ENCODE data around the gene CNGB1.
"Not testable (repeated sequence)": the region's sequence is repeated elsewhere in the genome, so short reads cannot be mapped to it uniquely, and the experiment has no call there.

CNGB1 gene

GRCh38 chr16:57970970-57971369 is at the start of gene CNGB1:
Gene CNGB1, minus strand, starts transcription at chr16:57971128. Its CDS starts 3,842 bp downstream, at chr16:57967286.
- DNase-seq: no peak

DNA sequence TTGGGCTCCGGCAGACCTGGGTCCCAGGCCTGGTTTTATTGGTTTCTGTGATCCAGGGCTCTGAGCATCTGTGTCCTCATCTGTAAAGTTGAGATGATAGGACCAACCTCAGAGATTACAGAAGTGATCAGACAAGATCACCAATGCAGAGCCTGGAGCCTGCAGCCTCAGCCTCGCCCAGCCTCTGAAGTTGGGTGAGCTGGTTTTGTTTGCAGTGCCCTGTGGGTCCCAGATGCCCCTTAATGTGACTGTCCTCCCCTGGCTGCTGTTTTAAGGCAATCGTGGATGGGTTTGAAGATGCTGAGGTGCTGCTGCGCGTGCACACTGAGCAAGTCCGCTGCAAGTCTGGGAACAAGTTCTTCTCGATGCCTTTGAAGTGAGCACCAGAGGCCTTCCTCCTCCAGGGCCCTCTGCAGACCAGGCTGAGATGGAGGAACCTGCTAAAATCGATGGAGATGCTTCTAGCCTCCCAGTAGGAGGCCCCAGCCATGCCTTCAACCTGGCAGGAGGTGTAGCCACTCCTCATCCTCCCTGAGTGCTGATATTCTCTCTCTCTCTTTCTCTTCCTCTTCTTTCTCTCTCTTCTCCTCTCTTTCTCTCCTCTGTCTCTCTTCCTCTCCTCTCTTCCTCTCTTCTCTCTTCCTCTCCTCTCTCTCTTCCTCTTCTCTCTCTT is 49.1 kb upstream of the CNGB1 start:
- no peak for DNase-seq

DNA sequence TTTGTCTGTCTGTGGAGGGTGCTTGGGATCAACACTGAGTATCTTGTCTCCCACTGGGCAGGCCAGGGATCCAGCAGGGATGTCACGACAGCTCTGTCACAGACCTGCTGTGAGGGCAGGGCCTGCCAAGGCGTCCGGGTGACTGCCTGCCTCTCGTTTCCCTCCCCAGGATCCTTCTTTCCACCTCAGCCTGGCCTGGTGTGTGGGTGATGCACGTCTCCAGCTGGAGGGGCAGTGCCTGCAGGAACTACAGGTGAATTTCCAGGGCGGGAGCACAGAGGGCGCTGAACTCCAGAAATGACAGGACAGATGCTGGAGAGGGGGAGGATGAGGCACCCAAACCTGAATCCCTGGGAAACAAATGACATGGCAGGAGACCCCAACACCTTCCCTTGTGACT is 47.9 kb upstream of the CNGB1 start:
- DNase-seq: no peak

- DNase-seq: no peak
Observed at GRCh38 chr16:58016840-58017446, 46.0 kb upstream of the CNGB1 start.

- no peak for DNase-seq
Observed at GRCh38 chr16:58013201-58013956, 42.5 kb upstream of the CNGB1 start.

DNA sequence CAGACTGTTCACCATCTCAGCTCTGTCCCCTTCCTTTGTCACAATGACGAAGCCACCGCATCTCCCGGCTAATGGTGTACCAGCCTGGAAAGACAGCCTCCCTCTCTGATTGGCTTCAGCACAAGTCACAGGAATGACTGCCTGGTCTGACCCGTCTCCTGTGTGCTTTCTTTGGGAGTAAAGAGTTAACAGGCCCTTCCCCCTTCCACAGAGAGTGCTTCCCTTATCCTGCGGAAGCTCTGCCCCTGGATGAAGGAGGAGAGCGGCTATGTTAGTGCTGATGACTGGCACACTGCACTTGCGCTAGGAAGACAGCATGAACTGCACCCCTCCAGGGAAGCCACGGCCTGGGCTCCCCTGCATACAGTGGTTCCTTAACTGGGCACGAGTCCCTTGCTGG is 41.6 kb upstream of the CNGB1 start:
- DNase-seq: no peak

DNA sequence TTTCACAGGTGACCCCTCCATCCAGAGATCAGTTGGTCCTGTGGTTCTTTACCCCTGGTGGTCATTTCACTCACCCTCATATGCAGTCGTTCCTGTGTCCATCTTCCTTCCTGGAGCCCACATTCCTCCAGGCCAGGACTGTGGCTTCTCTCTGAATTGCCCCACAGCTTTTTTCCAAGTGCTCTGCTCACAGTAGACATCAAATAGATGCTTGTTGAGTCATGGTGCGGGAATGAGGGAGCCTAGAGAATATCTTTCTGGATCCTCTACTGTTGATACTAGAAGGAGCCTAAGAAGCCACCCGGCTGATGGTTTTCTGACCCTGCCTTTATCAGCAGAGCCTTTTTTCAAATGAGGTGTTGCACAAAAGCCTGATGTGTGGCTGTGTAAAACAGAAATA is 40.7 kb upstream of the CNGB1 start:
- DNase-seq: no peak

DNA sequence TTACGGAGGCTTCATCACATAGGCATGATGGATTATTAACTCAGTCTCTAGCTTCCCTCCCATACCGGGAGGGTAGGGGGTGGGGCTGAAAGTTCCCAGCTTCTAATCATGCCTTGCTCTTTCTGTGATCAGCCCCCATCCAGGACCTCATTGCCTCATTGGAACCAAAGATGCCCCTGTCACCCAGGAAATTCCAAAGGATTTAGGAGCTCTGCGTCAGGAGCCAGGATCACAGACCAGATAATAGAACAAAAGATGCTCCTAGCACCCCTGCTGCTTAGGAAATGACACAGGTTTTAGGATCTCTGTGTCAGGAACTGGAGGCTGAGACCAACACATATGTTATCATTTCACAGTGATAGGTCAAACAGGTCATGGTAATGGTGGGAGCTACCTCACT is 40.0 kb upstream of the CNGB1 start:
- DNase-seq: no peak

DNA sequence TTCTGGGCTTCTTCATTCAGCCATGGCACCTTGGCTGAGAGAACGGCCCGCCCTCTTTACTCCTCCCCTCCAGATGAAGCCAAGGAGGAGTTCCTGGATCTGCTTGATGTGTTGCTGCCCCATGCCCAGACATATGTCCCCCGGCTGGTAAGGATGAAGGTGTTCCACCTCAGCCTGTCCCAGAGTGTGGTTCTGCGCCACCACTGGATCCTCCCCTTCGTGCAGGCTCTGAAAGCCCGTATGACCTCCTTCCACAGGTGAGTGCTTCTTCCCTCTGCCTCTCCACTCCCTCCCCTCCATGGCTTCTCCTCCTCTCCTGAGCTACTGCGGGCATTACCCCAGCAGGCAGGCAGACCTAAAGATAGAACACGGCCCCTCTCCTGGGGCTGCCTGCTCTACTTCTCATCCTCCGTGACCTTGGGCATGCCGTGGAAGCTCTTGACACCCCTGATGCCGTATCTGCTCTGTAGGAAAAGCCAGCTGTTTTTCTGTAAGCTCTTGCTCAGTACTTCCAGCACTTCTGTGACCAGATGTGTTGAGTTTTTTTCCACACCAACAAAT is 39.0 kb upstream of the CNGB1 start:
- DNase-seq: no peak

DNA sequence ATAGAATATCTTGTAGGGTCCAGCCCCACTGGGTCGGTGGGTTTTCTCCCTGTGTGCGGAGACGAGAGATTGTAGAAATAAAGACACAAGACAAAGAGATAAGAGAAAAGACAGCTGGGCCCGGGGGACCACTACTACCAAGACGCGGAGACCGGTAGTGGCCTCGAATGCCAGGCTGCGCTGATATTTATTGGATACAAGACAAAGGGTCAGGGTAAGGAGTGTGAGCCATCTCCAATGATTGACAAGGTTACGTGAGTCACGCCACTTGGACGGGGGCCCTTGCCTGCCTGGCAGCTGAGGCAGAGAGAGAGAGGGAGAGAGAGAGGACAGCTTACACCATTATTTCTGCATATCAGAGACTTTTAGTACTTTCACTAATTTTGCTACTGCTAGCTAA is 33.8 kb upstream of the CNGB1 start:
- not testable (repeated sequence) for DNase-seq

- DNase-seq: no peak
Observed at GRCh38 chr16:58002936-58003335, 32.0 kb upstream of the CNGB1 start.

DNA sequence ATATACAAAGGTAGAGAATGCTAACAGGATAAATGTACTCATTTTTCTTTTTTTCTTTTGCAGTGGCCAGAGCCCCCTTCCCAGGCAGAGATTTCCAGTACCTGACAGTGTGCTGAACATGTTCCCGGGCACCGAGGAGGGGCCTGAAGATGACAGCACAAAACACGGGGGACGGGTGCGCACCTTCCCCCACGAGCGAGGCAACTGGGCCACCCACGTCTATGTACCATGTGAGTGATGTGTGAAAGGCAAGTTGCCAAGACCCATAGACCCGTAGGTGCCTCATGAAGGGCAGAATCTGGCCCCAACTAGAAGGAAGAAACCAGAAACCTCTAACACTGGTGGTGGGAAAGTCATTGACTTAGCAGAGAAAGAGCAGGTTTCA is 31.5 kb upstream of the CNGB1 start:
- DNase-seq: no peak

GRCh38 chr16:58001781-58002415 is 31.0 kb upstream of the CNGB1 start:
- no peak for DNase-seq

DNA sequence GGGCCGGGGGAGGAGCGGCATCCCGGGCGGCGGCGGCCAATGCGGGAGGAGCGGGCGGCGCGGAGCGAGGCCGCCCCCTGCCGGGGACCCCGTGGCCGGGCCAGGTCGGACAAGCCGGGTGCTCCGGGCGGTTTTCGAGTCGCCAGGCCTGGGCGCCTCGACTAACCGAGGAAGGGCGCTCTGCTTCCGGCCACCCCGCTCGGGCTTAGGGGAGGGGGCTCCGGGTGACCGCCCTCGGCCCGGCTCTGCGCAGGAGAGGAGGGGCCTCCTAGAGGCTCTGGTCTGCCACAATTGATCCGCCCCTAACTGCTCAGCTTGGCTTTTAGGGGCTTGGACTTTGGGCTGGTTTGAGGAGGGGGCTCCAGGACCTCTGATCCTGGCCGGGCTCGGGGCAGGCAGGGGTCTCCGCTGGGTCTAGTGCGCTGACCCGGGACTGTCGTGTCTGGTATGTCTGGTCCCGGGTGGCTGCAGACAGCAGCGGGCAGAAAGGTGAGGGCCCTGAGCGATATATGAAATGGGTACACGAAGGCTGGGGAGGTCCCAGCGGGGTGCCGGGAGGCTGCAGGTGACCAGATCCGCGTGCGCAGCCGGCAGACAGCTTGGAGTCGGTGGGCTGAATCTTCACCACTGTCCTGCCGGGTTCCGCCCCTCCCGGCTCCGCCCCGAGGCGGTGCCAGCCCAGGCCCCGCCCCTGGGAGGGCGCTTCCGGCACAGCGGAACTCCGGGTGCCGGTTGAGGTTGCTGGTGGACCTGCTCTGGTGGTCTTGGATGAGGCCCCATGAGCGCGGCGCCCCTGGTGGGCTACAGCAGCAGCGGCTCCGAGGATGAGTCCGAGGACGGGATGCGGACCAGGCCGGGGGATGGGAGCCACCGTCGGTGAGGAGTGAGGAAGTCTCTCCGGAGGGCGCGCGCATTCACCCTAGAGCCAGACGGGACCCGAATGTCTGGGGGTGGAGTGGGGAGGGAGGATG is 30.1 kb upstream of the CNGB1 start, which contains the start of gene USB1:
Gene USB1, plus strand, starts transcription at position 702 of the 971 bp plus-strand sequence. Its CDS starts 77 bp downstream, at position 779.
- DNase-seq: peak; percentile 95

DNA sequence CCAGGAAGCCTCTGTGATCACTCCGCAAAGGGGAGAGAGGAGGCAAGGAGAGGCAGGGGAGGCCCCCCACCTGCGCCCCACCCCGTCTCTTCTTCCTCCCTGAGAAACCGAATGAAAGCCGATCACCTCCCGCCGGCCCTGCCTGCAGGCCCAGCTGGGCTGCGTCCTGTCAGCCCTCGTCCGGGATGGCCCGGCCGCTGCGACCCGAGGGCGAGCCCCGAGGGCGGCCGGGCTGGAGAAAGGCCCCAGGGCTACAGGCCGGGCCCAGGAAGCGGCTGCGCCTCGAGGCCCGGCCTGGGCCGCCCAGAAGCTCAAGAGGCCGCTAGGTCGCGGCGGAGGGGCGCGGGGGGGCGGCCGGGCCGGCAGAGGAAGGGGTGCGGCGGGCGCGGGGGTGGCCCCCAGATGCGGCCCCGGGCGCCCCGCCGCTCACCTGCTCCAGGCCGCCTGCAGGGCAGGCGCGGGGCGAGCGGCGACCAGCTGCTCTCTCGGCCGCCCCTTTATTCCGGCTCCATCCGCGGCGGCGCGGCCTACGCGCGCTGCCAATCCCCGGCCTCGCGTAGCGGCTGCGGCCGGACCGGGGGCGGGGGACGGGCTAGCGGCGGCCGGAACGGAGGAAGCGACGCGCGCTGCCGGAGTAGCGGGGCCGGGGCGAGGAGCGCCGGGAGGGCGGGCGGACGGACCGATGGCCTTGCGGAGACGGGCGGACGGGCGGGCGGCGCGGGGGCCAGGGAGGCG is 29.2 kb upstream of the CNGB1 start, which contains the start of gene ZNF319:
Gene ZNF319, minus strand, starts transcription at position 702 of the 735 bp plus-strand sequence. CDS start 2,407 bp downstream, outside the sequence.
- no peak for DNase-seq

- DNase-seq: peak; percentile 73
Observed at GRCh38 chr16:57999366-57999970, 28.5 kb upstream of the CNGB1 start.

DNA sequence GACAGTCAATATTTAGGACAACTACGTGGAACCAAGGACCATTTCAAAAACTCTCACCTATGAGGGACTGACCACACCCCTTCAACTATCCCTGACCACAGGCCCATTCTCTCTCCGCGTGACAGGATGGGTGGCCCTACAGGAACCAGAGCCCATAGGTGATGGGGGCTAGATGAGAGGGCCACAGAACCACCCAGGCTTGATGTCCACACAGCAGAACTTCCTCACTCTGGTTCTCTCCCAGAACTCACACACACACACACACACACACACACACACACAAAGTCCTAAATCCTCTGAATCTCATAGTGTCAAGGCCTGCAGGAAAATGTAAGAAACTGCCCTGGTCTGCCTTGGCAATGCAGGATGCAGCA is 28.1 kb upstream of the CNGB1 start:
- no peak for DNase-seq

DNA sequence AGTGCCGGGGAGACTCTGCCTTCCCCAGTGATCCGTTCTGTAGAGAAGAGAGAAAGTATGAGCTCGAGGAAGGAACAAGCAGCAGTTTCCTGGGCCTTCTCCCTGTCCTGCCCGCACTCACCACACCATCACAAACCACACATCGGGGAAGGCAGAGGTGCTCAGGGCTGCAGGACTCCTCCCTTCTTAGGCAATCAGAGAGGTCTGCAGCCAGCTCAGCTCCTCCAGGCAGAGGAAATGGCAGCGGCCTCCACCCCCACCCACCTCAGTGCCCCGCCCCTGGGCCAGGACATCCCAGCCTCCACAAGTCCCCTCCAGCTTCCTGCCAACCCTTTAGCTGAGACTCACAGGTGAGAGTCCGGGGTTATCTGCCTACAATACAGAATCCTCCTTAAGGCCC is 27.6 kb upstream of the CNGB1 start:
- DNase-seq: no peak

DNA sequence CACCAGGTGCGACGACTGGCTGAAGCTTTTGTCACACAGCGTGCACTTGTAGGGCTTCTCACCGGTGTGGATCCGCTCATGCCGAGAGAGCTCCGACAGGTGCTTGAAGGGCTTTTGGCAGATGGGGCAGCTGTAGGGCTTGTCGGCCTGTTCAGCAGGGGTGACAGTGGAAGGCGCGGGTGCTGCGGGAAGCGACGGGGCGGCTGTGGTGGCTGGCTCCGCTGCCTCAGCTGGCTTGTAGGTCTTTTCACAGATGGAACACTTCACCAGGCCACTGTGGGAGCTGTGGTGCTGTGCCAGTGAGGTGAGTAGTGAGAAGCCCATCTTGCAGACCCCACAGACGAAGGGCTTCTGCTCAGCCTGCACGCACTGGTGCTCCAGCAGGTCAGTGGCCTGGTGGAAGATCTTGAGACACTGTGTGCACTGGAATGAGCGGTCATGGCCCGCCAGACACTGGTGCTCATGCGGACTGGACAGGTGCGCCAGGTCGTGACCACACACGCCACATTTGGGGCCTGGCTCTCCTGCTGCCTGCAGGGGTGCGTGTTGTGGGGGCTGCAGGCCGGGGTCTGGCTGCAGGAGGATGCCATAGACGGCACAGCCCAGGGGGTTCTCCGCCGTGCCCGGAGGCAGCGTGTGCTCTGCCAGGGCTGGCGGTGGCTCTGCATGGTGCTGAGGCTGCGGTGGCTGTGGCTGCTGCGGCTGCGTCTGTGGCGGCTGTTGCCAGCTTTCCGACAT is 26.8 kb upstream of the CNGB1 start:
- DNase-seq: no peak

DNA sequence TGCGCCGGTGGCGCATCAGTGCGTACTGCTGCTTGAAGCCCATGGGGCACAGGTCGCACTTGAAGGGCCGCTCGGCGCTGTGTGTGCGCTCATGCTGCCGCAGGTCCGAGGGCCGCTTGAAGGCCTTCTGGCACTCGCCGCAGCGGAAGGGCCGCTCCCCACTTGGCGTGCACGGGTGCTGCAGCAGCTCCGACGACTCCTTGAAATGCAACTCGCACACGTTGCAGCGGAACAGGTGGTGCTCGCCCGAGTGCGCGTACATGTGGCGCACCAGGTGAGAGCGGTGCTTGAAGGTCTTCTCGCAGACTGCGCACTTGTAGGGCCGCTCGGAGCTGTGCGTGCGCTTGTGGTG is 26.2 kb upstream of the CNGB1 start:
- no peak for DNase-seq
